Endothelial cell of umbilical vein (primary cell): ENCODE results near the gene NDUFS6. TPM values are rescaled to one million over a fixed set of nuclear protein-coding genes. Genes with fewer than 3 reads are reported as not detected.

Experiments
- BruUV-seq: library from RNA; stranded (reverse); fragments of 400-500 nt; replicated peaks from 2 replicates; lab custom pipeline; 2021; lab: Mats Ljungman, UMichigan
- CTCF ChIA-PET: fragments of 300-600, 350-600 bp; sonication (Branson Sonifier 250); formaldehyde crosslinking; loops from one replicate; lab custom pipeline; 2021; ENCODE audit warnings: antibody characterized with exemption, inconsistent platforms; lab: Charles Lee
- POLR2A ChIA-PET: fragments of 300-600, 350-600 bp; sonication (Branson Sonifier 250); formaldehyde crosslinking; loops from one replicate; lab custom pipeline; 2021; ENCODE audit warnings: antibody characterized with exemption, inconsistent platforms; lab: Charles Lee
- DNase-seq: peaks from one replicate; pipeline ENCODE4 v3.0.0-alpha.2; 2011; ENCODE audit warnings: low read depth, low spot score
- FAIRE-seq: peaks from 2 replicates; lab custom pipeline; 2011; peaks lifted over from hg19 to GRCh38; lab: Jason Lieb, UNC
- H2AFZ ChIP-seq: 2 replicates; pipeline ENCODE4 v1.6.0; 2012; ENCODE audit warnings: low read depth, low read length, control low read depth, inconsistent platforms
- H3K27ac ChIP-seq: 2 replicates; pipeline ENCODE4 v1.5.1; 2011; ENCODE audit warnings: low read depth, mild to moderate bottlenecking, control low read depth, low read length, moderate library complexity; ENCODE audit not compliant: insufficient read depth
- H3K27me3 ChIP-seq, 2 experiments: 2 replicates each; pipeline versions ENCODE4 v1.6.0 to v1.6.1; 2011; ENCODE audit warnings: low read length in 2 of 2, mixed read lengths in 1 of 2; ENCODE audit not compliant: control insufficient read depth in 2 of 2, insufficient read depth in 2 of 2
- H3K36me3 ChIP-seq, 2 experiments: 2 replicates in 1 of 2; 3 replicates in 1 of 2; pipeline ENCODE4 v1.5.1; 2011; ENCODE audit warnings: low read length in 2 of 2, mild to moderate bottlenecking in 1 of 2, moderate library complexity in 1 of 2; ENCODE audit not compliant: control insufficient read depth in 2 of 2, insufficient read depth in 2 of 2; ENCODE audit errors: extremely low read depth in 1 of 2
- H3K4me1 ChIP-seq: 3 replicates; pipeline ENCODE4 v1.5.1; 2011; ENCODE audit warnings: mild to moderate bottlenecking, low read length; ENCODE audit not compliant: control insufficient read depth, insufficient read depth; ENCODE audit errors: extremely low read depth
- H3K4me2 ChIP-seq: 2 replicates; pipeline ENCODE4 v1.6.1; 2011; ENCODE audit warnings: low read length, control low read depth, mixed read lengths; ENCODE audit not compliant: insufficient read depth
- H3K4me3 ChIP-seq, 3 experiments: fragments of 200-600 bp in 1 of 3; sonication (generic), shearing (Covaris generic) in 1 of 3; replicated peaks in 1 of 3; 2 replicates each; pipeline ENCODE4 v1.5.1; 2011 to 2016; ENCODE audit warnings: control low read depth in 3 of 3, low read length in 3 of 3, mild to moderate bottlenecking in 2 of 3, inconsistent platforms in 1 of 3, low read depth in 1 of 3, moderate library complexity in 1 of 3; ENCODE audit not compliant: insufficient read depth in 1 of 3
- H3K79me2 ChIP-seq: 2 replicates; pipeline ENCODE4 v1.6.0; 2012; ENCODE audit warnings: low read length, inconsistent platforms; ENCODE audit not compliant: control insufficient read depth, insufficient read depth
- H3K9ac ChIP-seq: replicated peaks from 2 replicates; pipeline ENCODE3; 2011; ENCODE audit warnings: low read length, control low read depth; ENCODE audit not compliant: insufficient read depth; ENCODE audit errors: extremely low read depth
- H3K9me1 ChIP-seq: replicated peaks from 3 replicates; pipeline ENCODE4 v1.6.0; 2011; ENCODE audit warnings: mild to moderate bottlenecking, low read length; ENCODE audit not compliant: control insufficient read depth, insufficient read depth; ENCODE audit errors: extremely low read depth
- H3K9me3 ChIP-seq: replicated peaks from 2 replicates; pipeline ENCODE4 v1.5.1; 2012; ENCODE audit warnings: low read length, inconsistent platforms; ENCODE audit not compliant: control insufficient read depth, insufficient read depth
- H4K20me1 ChIP-seq: replicated peaks from 2 replicates; pipeline ENCODE3; 2011; ENCODE audit warnings: mild to moderate bottlenecking, low read length; ENCODE audit not compliant: control insufficient read depth, insufficient read depth; ENCODE audit errors: extremely low read depth
- FOS ChIP-seq: IDR thresholded peaks from 2 replicates; pipeline ENCODE4 v1.6.1; 2011; ENCODE audit warnings: mild to moderate bottlenecking, low read length, moderate library complexity, borderline replicate concordance; ENCODE audit not compliant: insufficient read depth
- GATA2 ChIP-seq: IDR thresholded peaks from 2 replicates; pipeline ENCODE4 v1.7.0; 2011; ENCODE audit warnings: low read depth, mild to moderate bottlenecking, moderate library complexity, mixed read lengths, low read length; ENCODE audit not compliant: insufficient read length, insufficient read depth
- MYC ChIP-seq: IDR thresholded peaks from one replicate; pipeline ENCODE4 v1.6.1; 2011; ENCODE audit warnings: mild to moderate bottlenecking, low read depth, low read length
- dilution Hi-C: fragments of 300-500 bp; cut with MboI; formaldehyde crosslinking; loops from one replicate; pipeline ENCODE4 v1.15.0; 2019; ENCODE audit warnings: low sequenced_read_pairs; ENCODE audit not compliant: extremely low pct_ligation_motif_present
- intact Hi-C: fragments of 100-400 bp; cut with micrococcal nuclease; formaldehyde crosslinking; loops from one replicate; pipeline ENCODE4 v1.10.0; 2022
- polyA plus RNA-seq, 4 experiments: library from polyadenylated mRNA; depleted of rRNA in 3 of 4; stranded (reverse) in 3 of 4; unstranded in 1 of 4; fragments of >200 nt; gene quantifications; 2 replicates each; pipeline versions ENCODE4 v1.2.1 to v1.2.3, GENCODE V29; 2011 to 2012; ENCODE audit warnings: missing spikeins in 1 of 4
- total RNA-seq: library from RNA; stranded (reverse); gene quantifications from 2 replicates; pipeline ENCODE4 v1.2.3, GENCODE V29; 2021
- TF ChIP-seq, protein P1 (sequence below), 2 donors: IDR thresholded peaks; 1 replicate in 1 of 2; 2 replicates in 1 of 2; pipeline ENCODE4 v1.5.1; 2011; ENCODE audit warnings: low read length in 2 of 2, mild to moderate bottlenecking in 2 of 2, moderate library complexity in 2 of 2, control low read depth in 1 of 2, inconsistent platforms in 1 of 2, low read depth in 1 of 2; ENCODE audit not compliant: insufficient read depth in 1 of 2; ENCODE audit errors: extremely low read depth in 1 of 2

NDUFS6 gene
- total and polyA plus RNA-seq, 2 donors (not counting 3 experiments of a cell fraction or from before 2014, with no cell fraction given), result 42.5 to 127 TPM

DNA sequence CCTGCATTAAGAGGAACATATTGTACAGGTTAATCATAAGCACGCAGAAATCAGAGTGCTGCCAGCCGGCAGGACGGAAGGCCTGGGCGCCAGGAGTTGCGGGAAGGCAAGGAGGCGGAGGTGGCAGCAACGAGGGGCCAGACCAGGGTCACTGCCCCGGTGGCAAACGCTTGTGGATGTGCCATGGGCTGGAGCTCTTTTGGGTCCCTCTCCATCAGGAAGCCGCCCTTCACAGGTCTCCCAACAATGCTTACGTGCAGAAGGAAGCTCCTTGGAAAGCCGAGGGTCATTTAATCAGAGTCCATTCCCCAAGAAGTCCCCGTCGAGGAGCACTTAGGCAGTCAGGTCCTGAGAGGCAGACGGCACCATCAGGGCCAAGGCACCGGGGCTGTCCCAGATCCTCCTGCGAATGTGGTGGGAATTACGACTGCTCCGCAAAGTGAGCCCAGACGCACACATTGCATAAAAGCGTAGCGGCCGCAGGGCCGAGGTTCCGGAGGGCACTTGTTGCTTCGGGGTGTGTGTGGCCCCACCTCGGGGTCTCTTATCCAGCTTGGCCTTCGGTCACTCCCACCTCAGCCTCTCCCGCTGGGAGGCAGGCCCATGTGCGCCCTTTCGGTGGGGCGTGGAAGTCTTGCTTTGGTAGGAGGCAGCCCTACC lies 22.1 kb upstream of the NDUFS6 start:
- Histone ChIP-seq H3K36me3 (no peaks in the 10 kb centered on the region), H3K9ac (no peak overlapping the region), H3K4me3 (no peak overlapping the region), H3K27me3 (peaks cover 0 to 3% of the 10 kb centered on the region in 2 experiments), H3K27ac (no peak overlapping the region), H3K79me2 (no peaks in the 10 kb centered on the region), H3K9me3 (no peaks in the 10 kb centered on the region), H2AFZ (no peak overlapping the region), H3K4me1 (no peaks in the 10 kb centered on the region), H3K4me2 (no peak overlapping the region), H3K9me1 (no peaks in the 10 kb centered on the region), H4K20me1 (no peaks in the 10 kb centered on the region)
- no peak for FAIRE-seq
- no TSS peak for BruUV-seq
- intact Hi-C loops (no loop called here), dilution Hi-C loops (no loop called here)
- ChIA-PET POLR2A (no interaction called here), CTCF (no interaction called here)
- no peak for DNase-seq
- no peak for TF ChIP-seq GATA2
- no peak for TF ChIP-seq MYC
- TF ChIP-seq, protein P1, sequence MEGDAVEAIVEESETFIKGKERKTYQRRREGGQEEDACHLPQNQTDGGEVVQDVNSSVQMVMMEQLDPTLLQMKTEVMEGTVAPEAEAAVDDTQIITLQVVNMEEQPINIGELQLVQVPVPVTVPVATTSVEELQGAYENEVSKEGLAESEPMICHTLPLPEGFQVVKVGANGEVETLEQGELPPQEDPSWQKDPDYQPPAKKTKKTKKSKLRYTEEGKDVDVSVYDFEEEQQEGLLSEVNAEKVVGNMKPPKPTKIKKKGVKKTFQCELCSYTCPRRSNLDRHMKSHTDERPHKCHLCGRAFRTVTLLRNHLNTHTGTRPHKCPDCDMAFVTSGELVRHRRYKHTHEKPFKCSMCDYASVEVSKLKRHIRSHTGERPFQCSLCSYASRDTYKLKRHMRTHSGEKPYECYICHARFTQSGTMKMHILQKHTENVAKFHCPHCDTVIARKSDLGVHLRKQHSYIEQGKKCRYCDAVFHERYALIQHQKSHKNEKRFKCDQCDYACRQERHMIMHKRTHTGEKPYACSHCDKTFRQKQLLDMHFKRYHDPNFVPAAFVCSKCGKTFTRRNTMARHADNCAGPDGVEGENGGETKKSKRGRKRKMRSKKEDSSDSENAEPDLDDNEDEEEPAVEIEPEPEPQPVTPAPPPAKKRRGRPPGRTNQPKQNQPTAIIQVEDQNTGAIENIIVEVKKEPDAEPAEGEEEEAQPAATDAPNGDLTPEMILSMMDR (IDR thresholded peaks at IDR 0.05; ENCODE audit: extremely low read depth in 1 of 2, insufficient read depth in 1 of 2, low read depth in 1 of 2, low read length in 2 of 2), result no peak
- no peak for TF ChIP-seq FOS
